Measurements from ENCODE around the gene ITSN2. TPM values are rescaled to one million over a fixed set of nuclear protein-coding genes. Genes with fewer than 3 reads are reported as not detected.
"Not testable (repeated sequence)": the region's sequence is repeated elsewhere in the genome, so short reads cannot be mapped to it uniquely, and the experiment has no call there.

ITSN2 gene
- total RNA-seq, 1 donor from 2014 or later: 32.0 TPM

DNA sequence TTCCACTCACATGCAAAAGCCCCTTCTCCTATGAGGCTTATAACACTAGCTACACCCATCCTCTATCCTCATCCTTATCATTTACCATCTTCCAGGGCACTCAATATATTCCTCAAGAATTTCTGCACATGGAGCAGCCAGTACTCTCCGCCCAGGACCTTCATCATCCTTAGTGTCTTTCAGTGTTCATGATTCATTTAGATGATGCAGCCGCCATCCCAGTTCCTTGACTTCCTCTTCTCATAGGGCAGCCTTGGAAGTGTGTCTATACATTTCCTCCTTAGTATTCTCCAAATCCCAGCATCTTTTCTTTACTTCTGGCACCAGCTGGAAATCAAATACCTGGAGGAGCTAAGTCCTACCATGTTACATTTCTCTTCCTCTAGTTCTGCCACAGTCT lies 3.0 kb upstream of the ITSN2 start:
- DNase-seq (ENCODE audit: low read depth in 2 of 2): no peak

DNA sequence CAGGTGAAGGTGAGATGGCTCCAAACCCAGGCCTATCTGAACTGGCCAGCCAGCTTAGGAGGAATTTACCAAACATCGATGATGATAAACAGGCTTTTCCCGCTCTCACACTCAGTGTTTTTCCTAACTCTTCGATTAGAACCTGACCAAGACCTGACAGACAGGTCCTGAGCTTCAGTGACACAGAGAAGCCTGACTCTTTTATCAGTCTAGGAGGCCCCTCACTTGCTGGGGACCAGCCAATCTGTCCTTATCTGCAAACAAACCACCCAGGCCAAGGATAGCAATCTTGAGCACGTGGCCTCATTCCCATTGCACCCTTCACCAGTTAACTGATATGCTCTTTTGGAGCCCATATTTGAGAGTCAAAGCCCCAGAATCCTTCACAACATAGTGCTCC lies 1.9 kb upstream of the ITSN2 start:
- DNase-seq (ENCODE audit: low read depth in 2 of 2): no peak

- DNase-seq (ENCODE audit: low read depth in 2 of 2): no peak
Measured at GRCh38 chr2:24360963-24361330, 611 bp upstream of the ITSN2 start.

DNA sequence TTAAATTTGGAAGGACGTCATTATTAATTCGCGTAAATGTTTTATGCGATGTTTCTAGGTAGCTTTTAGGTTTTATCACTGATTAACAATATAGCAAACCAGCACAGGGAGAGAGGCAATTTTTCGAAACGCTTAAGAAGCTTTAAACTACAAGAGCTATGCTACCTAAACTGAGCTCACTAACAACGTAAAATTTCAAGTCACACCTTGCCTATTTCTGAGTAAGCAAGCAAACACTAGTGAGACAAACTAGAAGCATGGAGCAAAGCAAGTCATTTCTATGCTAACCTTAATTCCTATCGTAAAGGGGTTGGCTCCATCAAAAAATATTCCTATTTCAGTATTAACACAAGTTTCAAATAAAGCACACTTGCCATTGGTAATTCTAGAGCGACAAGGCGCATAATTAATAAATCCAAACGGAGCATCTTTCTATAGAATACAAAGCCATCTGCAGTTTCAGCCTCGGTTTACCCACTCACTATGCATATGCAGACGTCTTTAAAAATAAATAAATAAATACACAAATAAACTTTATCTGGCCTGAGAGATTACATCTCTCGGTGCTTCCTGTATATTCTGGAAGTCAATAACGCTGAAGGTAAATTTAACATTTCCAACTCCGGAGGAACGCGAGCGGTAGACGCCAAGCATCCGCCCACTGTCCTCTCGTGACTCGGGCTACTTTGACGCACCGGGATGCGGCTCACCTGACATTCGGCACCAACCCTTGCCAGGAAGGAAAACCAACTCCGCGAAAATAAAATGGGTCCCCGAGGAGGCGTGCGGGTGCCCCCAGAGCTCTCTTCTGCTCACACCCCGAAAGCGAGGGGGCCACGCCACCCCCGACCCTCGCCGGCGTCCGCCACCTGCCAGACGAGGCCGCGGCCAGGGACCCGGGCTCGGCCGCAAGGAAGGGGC lies 947 bp downstream of the ITSN2 start:
- peak in 1 of 2 donors; percentile 46 for DNase-seq (ENCODE audit: low read depth in 2 of 2)

GRCh38 chr2:24357767-24358166 lies 2.6 kb downstream of the ITSN2 start:
- DNase-seq (ENCODE audit: low read depth in 2 of 2): not testable (repeated sequence)

DNA sequence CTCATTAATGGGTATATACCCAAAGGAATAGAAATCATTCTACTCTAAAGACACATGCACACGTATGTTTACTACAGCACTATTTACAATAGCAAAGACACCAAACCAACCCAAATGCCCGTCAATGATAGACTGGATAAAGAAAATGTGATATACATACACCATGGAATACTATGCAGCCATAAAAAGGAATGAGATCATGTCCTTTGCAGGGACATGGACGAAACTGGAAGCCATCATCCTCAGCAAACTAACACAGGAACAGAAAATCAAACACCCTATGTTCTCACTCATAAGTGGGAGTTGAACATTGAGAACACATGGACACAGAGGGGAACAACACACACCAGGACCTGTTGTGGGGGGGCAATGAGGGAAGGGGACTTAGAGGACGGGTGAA lies 3.2 kb downstream of the ITSN2 start:
- not testable (repeated sequence) for DNase-seq (ENCODE audit: low read depth in 2 of 2)

DNA sequence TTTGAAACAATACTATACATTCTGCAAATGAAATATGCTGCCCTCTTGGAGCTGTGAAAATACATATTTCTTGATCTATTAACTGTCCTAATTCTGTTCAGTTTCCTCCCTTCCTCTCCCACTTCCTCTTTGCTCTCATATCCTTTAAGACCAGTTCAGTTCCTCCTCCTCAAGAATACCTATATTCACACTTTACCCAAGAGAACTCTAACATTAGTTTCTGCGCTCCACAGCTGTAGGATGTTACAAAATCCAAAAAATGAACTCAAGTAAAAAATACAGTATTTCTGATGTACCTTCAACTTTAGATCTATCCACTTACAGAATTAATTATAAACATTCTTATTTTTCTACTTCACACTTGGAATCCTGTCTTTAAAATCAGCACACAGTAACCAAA lies 5.4 kb downstream of the ITSN2 start:
- DNase-seq (ENCODE audit: low read depth in 2 of 2): no peak

GRCh38 chr2:24354395-24354794 lies 5.9 kb downstream of the ITSN2 start:
- DNase-seq (ENCODE audit: low read depth in 2 of 2): no peak

DNA sequence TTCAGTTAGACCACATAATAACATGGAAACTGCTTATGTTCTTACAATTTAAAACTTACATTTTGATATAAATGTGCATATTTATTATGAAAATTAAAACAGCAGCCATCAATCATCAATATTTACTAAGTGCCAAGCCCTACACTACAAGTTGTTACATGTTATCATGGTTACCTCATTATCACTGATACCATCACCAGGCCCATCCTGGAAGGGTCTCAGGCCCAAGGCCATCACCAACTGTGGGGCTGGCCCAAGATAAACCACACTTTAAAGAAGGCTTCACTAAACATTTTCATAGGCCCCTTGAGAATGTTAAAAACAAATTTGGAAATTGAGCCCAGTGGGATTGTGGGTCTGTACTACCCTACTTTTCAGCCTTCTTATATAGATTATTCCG lies 6.4 kb downstream of the ITSN2 start:
- DNase-seq (ENCODE audit: low read depth in 2 of 2): no peak

DNA sequence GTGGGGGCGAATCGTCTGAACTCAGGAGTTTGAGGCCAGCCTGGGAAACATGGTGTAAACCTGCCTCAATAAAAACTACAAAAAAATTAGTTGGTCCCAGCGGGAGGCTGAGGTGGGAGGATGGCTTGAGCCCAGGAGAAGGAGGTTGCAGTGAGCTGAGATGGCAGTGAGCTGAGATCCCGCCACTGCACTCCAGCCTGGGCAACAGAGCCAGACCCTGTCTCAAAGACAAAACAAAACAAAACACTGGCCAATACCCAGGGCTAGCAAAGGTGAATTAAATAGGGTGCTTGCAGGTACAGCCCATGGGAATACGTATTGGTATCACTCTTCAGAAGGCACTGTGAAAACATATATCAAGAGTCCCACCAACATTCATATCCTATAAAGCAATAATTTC lies 7.0 kb downstream of the ITSN2 start:
- no peak for DNase-seq (ENCODE audit: low read depth in 2 of 2)

GRCh38 chr2:24352664-24353063 lies 7.7 kb downstream of the ITSN2 start:
- peak in 1 of 2 donors; percentile 66 for DNase-seq (ENCODE audit: low read depth in 2 of 2)

DNA sequence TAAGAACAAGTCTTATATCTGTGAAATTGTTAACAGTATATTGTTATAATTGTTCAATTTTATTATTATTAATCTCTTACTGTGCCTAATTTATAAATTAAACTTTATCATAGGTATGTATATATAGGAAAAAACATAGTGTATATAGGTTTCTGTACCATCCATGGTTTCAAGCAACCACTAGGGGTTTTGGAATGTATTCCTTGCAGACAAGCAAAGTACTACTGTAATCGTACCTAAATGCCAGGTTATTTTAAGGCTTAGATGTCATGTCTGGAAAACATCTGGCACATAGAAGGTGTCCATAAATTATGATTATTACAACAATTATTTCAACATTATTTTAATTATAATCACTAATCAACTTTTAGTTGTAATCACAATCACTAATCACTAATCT lies 8.4 kb downstream of the ITSN2 start:
- DNase-seq (ENCODE audit: low read depth in 2 of 2): no peak

GRCh38 chr2:24351627-24351938 lies 8.8 kb downstream of the ITSN2 start:
- no peak for DNase-seq (ENCODE audit: low read depth in 2 of 2)

DNA sequence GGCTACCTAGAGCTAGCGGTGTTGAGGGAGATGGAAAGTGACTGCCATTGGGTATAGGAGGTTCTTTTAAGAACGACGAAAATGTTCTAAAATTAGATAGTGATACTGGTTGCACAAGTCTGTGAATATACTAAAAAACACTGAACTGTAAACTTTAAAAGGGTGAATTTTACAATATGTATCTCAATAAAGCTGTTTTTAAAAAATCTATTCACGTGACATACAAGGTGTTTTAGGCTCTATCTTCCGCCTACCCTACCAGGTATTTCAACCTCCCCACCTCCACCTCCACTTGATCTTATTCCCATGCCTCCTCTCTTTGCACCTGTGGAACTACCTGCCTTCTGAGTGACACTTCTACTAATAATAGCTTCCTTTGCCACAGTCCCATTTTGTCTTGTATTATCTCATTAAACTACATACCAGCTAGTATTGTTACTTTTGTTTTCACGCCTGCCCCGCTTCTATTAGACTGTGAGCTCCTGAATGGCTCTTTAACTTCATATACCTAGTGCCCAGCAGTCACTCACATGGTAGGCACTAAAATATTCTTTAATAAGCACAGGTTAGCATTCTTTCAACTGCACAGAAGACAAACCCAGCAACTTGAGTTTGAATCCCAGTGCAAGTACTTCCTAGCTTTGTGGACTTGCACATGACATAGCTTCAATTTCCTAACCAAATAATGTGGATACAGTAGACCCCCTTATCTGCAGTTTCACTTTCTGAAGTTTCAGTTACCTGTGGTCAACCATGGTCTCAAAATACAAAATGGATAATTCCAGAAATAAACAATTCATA lies 9.3 kb downstream of the ITSN2 start:
- DNase-seq (ENCODE audit: low read depth in 2 of 2): no peak

DNA sequence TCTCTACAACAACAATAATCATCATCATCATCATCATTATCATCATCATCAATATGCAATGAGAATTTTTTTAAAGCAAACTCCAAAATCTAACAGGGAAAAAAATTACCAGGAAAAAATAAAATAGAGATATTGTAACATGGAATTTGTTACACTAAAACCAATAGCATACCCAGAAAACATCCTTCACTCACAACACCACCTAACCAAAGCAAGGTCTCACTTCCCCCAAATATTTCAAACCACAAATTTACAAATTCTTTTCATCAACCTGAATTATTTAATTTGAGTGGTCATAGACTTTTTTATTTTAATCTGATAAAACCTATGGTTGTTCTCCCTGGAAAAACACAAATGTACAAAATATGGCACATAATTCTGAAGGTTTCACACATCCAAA lies 11.2 kb downstream of the ITSN2 start:
- DNase-seq (ENCODE audit: low read depth in 2 of 2): no peak

DNA sequence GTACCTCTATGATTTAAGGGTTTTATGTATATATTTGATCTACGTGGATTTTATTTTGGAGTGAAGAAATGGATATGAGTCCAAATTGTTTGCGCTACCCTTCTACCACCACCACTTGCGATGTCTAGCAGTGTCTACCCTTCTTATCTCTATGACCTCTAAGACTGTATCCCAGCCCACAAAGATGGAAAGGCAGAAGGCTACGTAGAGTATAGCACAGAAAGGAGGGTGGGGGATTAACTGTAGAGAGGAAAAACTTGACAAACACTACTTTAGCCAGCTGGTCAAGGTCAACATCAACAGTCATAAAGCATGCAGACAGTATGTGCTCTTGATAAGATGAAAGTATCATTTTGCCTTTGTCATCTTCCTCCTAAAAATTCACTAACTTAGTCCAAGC lies 14.4 kb downstream of the ITSN2 start:
- DNase-seq (ENCODE audit: low read depth in 2 of 2): no peak

DNA sequence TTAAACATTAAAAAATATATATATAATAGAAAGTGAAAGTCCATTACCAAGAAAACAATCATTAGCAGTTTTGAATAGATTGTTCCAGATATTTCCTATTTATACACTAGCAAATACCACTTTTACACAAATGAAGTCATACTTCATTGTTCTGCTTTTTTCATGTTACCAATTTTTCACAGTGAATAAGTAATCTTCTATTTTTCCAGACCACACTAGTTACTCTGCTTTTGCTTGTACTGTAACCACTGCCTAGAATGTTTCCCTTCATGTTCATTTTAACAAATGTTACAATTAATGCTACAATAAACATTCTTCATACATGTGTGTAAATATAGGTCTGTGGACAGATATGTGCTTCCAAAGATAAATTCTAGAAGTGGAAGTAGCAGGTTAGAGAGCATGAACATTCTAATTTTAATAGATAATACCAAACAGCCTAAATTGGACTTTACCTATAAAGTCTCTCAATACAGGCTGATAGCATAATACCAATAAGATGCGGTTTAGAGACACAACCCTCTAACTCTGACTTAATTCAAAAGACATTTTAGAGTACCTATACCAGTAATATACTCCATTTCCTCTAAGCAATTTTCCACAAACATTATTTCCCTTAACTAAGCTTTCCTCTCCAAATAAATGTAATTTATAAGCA lies 17.0 kb downstream of the ITSN2 start:
- no peak for DNase-seq (ENCODE audit: low read depth in 2 of 2)

DNA sequence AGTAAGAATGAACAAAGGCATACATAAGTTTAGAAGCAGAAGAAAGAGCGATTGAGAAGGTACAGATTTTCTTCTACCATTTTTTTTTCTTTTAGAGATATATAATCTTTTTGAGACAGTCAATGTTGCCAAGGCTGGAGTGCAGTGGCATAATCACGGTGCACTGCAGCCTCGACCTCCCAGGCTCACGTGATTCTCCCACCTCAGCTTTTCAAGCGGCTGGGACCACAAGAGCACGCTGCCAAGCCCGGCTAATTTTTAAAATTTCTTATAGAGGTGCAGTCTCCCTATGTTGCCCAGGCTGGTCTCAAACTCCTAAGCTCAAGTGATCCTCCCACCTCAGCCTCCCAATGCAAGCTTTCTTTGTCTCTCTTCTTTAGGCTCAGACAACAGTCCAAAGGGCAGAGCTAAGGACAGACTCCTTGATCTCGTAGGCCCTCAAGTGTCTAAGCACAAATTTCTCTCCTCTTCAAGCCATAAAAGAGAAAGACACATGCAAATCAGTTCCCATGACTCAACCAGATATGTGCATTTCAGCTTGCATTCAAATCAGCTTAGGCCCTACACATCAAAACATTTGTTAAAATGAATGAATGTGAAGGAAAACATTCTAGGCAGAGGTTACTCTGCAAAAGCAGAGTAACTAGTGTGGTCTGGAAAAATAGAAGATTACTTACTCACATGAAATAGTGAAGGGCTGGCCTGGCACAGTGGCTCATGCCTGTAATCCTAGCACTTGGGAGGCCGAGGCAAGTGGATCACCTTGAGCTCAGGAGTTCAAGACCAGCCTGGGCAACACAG lies 18.0 kb downstream of the ITSN2 start:
- no peak for DNase-seq (ENCODE audit: low read depth in 2 of 2)

DNA sequence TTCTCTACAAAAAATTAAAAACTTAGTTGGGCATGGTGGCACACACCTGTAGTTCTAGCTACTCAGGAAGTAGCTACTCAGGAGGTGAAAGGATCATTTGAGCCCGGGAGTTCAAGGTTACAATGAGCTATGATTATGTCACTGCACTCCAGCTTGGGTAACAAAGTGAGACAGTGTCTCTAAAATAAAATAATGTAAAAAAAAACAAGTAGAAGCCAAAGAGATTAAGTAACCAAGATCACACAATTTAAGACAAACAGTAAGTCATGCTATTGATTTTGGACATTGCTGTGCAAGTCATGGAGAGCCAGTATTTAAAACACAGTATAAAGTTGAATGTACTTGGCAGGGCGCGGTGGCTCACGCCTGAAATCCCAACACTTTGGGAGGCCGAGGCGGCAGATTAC lies 20.5 kb downstream of the ITSN2 start:
- no peak for DNase-seq (ENCODE audit: low read depth in 2 of 2)

- not testable (repeated sequence) for DNase-seq (ENCODE audit: low read depth in 2 of 2)
Measured at GRCh38 chr2:24339098-24339497, 21.2 kb downstream of the ITSN2 start.

- peak in 1 of 2 donors; percentile 32 for DNase-seq (ENCODE audit: low read depth in 2 of 2)
Measured at GRCh38 chr2:24337890-24338289, 22.4 kb downstream of the ITSN2 start.

DNA sequence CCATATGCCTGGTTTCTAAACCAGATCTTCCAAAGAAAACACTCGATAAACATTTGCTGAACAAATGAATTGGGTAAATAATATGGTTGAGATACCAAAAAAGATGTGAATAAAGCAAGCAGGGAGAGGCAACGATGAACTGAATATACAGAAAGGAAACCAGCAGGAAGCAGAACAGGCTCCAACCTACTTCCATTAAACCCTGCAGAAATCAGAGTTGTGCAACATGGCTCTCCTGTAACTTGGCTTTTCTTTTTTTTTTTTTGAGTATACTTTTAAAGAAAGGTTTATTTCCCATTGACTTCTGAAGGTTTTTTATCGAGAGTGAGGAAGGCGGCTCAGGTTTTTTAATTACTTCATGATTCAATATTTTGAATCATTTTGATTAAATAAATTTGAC lies 23.5 kb downstream of the ITSN2 start:
- no peak for DNase-seq (ENCODE audit: low read depth in 2 of 2)

All from dermis microvascular lymphatic vessel endothelial cell (primary cell).